Thyroid gland (tissue), 4 donors: Measurements from ENCODE around the gene CRAT. TPM values are rescaled to one million over a fixed set of nuclear protein-coding genes. Genes with fewer than 3 reads are reported as not detected.

Source experiments
- total RNA-seq, 4 donors: library from RNA; depleted of rRNA; stranded (reverse); fragments of >200 nt; gene quantifications; one replicate each; pipeline ENCODE4 v1.2.3, GENCODE V29; 2016

The CRAT gene
- total RNA-seq, 4 donors from 2014 or later: 44.0 to 59.0 (median 54.1) TPM

Other genes with a start within 250 kb of the CRAT start
- gene KYAT1, start 228.8 kb downstream of the CRAT start, total RNA-seq: 10 to 100 TPM in 3 of 4 donors, 1 to 10 TPM in 1; 5.8 to 12.6 (median 12.3) TPM
- 10 to 100 TPM; 56.3 to 65.6 (median 61.5) TPM for gene LRRC8A, start 228.7 kb downstream of the CRAT start, total RNA-seq
- gene PHYHD1, start 189.8 kb downstream of the CRAT start, total RNA-seq: 10 to 100 TPM; 10.1 to 65.3 (median 39.4) TPM
- 10 to 100 TPM; 21.1 to 25.2 (median 22.2) TPM for gene DOLK, start 163.2 kb downstream of the CRAT start, total RNA-seq
- gene NUP188, start 163.1 kb downstream of the CRAT start, total RNA-seq: 10 to 100 TPM; 27.1 to 78.2 (median 35.8) TPM
- 100 to 1,000 TPM in 1 of 4 donors, 10 to 100 TPM in 3; 89.5 to 139 (median 93.7) TPM for gene SH3GLB2, start 82.5 kb downstream of the CRAT start, total RNA-seq
- 10 to 100 TPM; 23.9 to 78.8 (median 50.0) TPM for gene MIGA2, start 74.2 kb downstream of the CRAT start, total RNA-seq
- 10 to 100 TPM in 1 of 4 donors, 1 to 10 TPM in 3; 6.0 to 10.9 (median 8.3) TPM for gene DOLPP1, start 29.7 kb downstream of the CRAT start, total RNA-seq
- gene PTPA, start 622 bp upstream of the CRAT start, total RNA-seq: 100 to 1,000 TPM in 2 of 4 donors, 10 to 100 TPM in 2; 45.0 to 117 (median 89.5) TPM
- 10 to 100 TPM in 3 of 4 donors, 1 to 10 TPM in 1; 7.8 to 20.2 (median 12.6) TPM for gene IER5L, start 67.5 kb upstream of the CRAT start, total RNA-seq